Subcutaneous adipose tissue (tissue), 4 donors: Measurements from ENCODE around the gene CPVL. TPM values are rescaled to one million over a fixed set of nuclear protein-coding genes. Genes with fewer than 3 reads are reported as not detected.

Experiments
- CTCF ChIP-seq: fragments of 450-650 bp; IDR thresholded peaks from one replicate; pipeline ENCODE4 v1.5.1; 2016; ENCODE audit warnings: low read depth, mild to moderate bottlenecking, control low read depth, antibody characterized with exemption, moderate library complexity
- total RNA-seq, 4 donors: library from RNA; depleted of rRNA; stranded (reverse); fragments of >200 nt; gene quantifications; one replicate each; pipeline ENCODE4 v1.1.0, GENCODE V29; 2016

CPVL gene
- total RNA-seq, 4 donors from 2014 or later = 13.0 to 105 (median 36.5) TPM

DNA sequence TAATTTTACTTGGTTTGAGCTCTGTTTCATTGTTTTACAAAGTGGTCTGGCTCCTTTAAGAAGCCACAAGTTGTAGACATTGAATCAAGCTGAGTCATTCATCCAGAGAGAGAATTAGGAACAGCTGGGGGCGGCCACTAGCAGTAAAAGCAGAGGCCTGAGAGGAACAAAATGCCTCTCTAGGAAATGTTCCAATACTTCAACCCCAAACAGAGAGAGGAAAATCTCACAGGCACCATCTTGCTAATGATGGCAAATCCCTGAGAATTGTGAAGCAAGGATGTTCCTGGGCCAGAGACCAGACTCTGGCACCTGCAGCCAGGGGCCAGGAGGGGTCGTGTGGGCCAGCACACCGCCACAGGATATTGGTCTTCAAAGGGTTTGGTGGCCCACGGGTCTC, 161.7 kb downstream of the CPVL start:
- TF ChIP-seq CTCF = no peak

DNA sequence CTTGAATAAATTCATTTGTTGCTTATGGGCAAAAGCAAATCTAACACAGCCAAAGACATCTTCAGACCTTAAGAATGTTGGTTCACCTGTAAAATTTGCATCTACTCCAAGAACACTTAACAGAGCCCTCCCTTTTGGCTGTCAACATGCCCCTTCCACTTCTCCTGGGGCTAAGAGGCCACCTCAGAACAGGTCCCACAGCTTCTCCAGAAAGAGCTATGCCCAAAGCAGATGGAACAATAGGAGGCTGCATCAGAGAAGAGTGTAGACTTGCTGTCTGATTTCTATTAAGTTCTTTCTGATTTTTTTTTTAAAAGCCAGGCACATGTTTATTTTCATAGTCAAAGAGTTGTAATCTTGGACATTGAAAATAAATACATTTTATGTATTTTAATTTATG, 162.1 kb downstream of the CPVL start:
- no peak for TF ChIP-seq CTCF

- TF ChIP-seq CTCF = no peak
Observed at GRCh38 chr7:28983396-28984190, 162.7 kb downstream of the CPVL start.

DNA sequence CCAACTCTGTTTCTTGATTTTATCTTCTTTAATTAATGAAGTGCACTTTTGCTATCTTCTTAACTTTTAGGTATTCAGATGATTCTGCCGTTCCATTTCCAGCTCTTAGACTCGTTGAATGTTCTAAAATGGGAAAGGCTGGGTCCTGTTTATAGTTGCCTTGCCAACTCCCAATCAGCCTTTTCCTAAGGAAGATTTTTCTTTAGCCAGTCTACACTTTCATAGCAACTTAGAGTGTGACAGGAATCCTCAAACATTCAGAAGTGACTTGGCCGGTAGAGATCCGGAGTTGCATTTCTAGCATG, 165.2 kb downstream of the CPVL start:
- no peak for TF ChIP-seq CTCF

GRCh38 chr7:28980451-28981160, 165.7 kb downstream of the CPVL start:
- TF ChIP-seq CTCF = no peak

- TF ChIP-seq CTCF = no peak
Observed at GRCh38 chr7:28979776-28980175, 166.6 kb downstream of the CPVL start.

GRCh38 chr7:28977881-28978280, 168.5 kb downstream of the CPVL start:
- TF ChIP-seq CTCF = no peak
